GM12874 (cell line): Measurements from ENCODE around the gene WDR31.

Source experiments
- TF ChIP-seq, protein P1 (sequence below): IDR thresholded peaks from 2 replicates; pipeline ENCODE4 v1.5.1; 2011; ENCODE audit warnings: low read depth, mild to moderate bottlenecking, control low read depth, low read length, moderate library complexity; ENCODE audit not compliant: insufficient read depth

Gene WDR31

DNA sequence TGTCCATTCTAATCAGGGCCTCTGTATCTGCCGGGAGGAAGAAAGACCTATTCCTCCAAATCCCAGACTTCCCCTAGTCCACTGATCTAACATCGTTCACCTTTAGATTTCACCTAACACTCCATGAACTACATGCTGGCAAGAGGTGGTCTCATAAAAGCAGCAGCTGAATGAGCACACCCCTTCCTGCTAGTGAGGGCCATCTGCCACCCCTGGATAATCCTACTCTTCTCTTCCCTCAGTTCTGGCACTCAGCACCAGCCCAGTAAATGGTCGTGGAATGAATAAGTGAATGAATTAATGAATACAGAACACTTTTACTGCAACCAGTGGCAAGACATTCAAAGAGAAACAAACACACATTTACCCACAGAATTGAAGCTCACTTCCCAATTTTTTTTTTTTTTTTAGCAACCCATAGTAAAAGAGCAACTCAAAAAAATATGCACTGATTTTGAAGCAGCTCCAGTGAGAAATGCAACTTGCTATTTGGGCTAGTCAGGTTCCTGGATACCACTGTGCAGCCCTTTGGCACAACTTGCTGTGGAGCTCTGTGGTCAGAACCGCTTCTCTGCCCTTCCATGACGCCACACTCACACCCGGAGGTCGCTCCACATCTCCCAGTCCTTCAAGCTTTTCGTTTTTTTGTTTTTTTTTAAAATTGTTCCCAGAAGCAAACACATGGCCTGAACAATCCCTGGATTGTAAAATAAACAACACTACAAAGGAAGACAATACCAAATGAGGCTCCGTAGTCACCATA lies 43.1 kb downstream of the WDR31 start:
- TF ChIP-seq, protein P1, sequence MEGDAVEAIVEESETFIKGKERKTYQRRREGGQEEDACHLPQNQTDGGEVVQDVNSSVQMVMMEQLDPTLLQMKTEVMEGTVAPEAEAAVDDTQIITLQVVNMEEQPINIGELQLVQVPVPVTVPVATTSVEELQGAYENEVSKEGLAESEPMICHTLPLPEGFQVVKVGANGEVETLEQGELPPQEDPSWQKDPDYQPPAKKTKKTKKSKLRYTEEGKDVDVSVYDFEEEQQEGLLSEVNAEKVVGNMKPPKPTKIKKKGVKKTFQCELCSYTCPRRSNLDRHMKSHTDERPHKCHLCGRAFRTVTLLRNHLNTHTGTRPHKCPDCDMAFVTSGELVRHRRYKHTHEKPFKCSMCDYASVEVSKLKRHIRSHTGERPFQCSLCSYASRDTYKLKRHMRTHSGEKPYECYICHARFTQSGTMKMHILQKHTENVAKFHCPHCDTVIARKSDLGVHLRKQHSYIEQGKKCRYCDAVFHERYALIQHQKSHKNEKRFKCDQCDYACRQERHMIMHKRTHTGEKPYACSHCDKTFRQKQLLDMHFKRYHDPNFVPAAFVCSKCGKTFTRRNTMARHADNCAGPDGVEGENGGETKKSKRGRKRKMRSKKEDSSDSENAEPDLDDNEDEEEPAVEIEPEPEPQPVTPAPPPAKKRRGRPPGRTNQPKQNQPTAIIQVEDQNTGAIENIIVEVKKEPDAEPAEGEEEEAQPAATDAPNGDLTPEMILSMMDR = no peak

DNA sequence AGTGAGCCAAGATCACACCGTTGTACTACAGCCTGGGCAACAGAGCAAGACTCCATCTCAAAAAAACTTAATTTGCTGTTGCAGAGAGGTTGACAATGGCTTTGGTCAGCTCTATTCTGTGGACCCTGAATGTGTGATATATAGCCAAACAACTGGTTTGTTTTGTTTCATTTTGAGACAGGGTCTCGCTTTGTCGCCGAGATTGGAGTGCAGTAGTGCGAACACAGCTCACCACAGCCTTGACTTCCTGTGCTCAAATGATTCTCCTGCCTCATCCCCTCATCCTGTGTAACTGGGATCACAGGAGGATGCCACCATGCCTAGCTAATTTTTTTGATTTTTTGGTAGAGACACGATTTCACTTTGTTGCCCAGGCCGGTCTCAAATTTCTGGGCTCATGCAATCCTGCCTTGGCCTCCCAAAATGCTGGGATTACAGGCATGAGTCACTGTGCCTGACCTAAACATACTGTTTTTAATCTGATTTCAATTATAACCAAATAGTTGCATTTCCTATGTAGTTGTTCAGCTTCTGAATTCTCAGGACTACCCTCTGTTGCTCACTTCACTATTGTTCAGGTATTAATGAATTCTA lies 46.7 kb downstream of the WDR31 start:
- TF ChIP-seq, protein P1 = no peak

DNA sequence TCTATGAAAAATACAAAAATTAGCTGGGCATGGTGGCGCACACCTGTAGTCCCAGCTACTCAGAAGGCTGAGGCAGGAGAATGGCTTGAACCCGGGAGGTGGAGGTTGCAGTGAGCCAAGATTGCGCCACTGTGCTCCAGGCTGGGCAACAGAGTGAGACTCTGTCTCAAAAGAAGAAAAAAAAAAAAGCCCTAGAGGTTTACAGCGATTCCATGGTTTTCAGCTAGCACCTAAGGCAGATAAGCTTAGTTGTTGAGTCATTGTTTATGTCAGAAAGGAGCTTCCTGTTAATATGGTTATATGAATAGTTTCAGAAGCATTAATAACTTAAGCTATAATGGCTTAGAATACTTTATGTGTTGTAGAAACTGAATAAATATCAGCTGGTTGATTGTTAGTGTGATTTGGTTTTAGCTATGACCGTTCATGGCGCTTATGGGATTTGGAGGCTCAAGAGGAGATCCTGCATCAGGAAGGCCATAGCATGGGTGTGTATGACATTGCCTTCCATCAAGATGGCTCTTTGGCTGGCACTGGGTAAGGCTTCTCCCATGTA lies 49.9 kb downstream of the WDR31 start:
- TF ChIP-seq, protein P1 = no peak

DNA sequence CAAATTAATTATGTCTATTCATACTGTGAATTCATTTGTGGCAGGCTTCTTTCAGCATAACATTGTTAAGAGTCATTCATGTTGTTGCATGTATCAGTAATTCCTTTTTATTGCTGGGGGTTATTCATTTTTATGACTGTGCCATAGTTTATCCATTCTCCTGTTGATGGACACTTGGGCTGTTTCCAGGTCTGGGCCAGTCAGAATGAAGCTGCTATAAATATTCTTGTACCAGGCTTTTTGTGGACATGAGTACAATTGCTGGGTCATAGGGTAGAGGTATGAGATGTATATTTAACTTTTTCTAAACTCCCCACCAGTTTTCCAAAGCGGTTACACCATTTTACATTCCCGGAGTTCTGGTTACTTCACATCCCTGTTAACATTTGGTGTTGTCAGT lies 51.0 kb downstream of the WDR31 start:
- TF ChIP-seq, protein P1 = no peak

DNA sequence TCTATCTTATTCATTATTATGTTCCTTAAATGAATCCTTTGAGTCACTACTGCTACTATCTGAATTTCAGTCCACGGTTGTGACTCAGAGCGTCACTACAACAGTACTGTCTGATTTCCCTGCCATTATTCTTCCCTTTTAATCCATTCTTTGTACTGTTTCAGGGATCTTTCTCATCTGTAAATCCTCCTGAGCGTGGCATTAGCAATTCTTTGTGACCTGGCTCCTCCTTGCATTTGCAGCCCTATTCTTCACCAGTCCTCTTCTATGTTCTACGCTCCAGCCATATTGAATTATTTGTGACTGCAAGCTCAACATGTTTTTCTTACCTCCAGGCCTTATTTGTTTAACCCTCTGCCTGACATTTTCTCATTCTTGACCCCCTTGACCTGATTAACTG lies 58.7 kb downstream of the WDR31 start:
- TF ChIP-seq, protein P1 = no peak

DNA sequence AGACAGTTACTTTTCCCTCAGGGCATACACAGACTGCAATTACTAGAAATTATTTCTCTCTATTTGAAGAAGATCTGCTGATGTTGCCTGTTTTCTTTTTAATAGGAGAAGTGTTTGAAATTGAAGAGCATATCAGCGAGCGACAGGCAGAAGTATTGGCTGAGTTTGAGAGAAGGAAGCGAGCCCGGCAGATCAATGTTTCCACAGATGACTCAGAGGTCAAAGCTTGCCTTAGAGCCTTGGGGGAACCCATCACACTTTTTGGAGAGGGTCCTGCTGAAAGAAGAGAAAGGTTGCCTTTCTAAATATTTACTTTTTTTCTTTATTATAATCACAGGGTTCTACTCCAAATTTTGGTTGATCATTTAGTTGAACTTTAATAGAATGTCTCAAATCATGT lies 61.2 kb downstream of the WDR31 start:
- TF ChIP-seq, protein P1 = no peak

DNA sequence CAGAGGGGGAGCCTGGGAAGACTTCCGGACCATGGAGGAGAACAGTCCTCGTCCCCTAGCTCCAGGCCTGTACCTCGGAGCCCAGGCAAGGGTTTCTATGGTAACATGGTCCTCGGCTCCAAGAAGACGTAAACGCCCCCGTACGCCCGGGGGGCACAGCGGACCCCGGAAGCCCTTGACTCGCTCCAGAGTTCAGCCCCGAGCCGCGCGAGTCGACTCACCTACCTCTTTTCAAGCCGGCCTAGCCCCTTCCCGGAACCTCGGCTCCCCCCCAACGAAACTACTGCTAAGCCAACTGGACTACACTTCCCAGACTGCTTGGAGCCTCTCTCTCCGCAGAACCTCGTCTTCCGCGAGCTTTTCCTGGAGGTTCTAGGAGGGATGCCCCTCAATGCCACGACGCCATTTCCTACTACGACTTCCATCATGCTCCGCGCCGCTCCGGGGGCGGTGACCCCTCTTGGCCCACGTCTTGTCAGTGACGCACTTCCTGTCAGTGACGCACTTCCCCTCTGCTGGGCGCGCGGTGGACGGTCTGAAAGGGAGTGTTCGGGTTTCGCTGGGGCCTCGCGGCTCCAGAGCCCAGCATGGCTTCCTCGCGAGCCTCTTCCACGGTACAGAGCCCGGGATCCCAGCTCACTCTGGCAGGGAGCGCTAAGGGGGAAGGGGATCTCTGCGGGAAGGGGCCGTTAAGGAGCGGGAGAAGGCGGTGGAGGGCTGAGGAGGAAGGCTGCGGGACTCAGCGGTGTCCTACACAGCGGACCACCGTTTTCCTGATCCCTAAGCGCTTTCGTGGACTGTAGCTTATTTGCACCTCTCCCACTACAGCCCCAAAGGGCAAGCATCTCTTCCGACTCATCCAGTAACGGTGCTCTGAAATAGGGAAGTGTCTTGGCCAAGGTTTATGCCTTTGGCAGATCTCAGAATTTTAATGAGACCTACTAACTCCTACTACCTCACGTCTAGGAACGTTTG lies 64.6 kb downstream of the WDR31 start, which contains the start of the genes CDC26 and PRPF4:
Gene CDC26, minus strand, starts transcription at position 416 of the 975 bp plus-strand sequence. CDS start 3,065 bp downstream, outside the sequence.
Gene PRPF4, plus strand, starts transcription at position 502 of the 975 bp plus-strand sequence. Its CDS starts 86 bp downstream, at position 588.
- TF ChIP-seq, protein P1 = no peak
